ENCODE results near the gene MOV10.
A peak's percentile ranks its signal among the peaks of the same experiment; 100 is the strongest.

MOV10 gene

DNA sequence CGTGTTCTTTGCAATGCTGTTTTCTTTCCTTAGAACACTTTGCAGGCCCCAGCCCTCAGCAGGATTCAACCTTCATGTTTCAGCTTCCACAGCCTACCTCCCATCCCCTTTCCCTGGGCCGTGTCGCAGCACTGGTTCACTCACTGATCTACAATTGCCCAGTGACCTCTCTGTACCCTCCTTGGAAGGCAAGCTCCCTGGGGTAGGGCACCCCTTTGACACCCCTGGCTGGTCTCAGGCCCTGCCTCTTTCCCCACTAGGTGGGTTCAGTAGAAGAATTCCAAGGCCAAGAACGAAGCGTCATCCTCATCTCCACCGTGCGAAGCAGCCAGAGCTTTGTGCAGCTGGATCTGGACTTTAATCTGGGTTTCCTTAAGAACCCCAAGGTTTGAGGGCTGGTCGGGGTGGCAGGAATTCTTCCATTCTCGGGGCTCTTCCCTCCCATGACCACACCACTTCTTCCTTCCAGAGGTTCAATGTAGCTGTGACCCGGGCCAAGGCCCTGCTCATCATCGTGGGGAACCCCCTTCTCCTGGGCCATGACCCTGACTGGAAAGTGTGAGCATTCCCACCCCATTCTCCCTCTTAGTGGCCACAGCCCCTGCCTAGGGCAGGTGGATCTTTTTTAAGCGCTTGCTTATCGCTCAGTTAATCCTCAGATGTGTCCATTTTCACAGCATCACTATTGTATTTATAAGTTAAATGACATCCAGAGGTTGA lies 25.1 kb downstream of the MOV10 start:
- no peak for DNase-seq

DNA sequence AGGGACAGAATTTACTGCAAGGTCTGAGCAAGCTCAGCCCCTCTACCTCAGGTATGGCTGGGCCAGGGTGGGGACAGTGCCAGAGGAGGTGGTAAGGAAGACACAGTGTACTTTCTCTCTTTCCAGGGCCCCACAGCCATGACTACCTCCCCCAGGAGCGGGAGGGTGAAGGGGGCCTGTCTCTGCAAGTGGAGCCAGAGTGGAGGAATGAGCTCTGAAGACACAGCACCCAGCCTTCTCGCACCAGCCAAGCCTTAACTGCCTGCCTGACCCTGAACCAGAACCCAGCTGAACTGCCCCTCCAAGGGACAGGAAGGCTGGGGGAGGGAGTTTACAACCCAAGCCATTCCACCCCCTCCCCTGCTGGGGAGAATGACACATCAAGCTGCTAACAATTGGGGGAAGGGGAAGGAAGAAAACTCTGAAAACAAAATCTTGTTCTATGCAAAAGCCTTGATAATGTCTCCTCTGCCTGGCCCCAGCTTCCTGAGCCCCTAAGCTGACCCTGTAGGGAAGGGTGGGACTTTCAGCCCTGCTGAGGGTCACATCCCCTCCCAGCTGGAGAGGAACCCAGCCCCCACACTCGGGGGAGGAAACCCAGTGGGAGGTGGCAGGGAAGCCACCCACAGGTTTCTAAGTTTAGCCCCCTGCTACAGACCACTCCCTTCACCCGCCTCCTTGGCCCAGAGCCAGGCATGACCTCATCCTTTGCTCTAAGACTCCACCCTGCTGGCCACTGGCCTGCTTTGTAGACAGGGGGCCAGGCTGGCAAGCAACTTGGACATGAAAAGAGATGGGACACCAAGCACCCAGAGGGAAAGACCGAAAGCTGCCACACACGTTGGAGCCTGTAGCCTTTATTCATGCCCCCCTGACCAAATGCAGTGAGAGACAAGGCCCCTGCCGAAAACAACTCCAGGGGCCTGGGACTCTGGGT lies 26.1 kb downstream of the MOV10 start:
- DNase-seq: peak; percentile 50

DNA sequence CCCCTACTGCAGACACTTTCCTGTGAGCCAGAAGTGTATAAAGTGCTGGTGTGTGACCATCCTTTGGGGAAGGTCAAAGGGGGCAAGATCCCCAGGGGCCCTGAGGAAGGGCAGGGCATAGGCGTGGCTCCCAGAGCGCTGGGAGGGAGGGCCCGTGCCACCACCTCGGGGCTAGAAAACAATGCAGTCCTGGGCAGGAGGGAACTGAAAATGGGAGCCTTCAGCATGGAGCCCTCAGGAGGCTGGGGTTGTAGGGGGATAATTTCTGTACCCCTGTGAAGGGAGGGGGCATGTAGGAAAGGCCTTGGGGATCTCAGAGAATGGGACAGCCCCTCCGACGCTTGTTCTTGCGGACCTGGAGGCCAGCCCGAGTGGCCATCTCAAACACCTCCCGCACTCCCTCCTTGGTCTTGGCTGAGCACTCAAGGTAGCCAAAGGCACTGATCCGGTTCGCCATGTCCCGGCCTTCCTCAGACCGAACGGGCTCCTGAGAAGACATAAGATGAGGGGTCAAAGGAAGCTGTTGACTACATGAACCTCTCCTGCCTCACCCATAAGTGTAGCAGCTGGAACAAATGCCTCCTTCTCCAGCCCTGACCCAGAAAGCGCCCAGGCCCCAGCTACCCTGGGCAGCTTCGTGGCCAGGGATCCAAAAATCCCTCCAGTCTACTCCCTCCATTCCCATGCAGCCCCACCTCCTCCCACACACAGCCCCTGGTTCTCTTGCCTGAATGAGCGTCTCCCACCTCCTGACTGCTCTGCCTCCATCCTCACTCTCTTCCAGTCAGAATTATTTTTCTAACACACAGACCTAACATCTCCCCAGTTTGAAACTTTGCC lies 27.0 kb downstream of the MOV10 start:
- no peak for DNase-seq

DNA sequence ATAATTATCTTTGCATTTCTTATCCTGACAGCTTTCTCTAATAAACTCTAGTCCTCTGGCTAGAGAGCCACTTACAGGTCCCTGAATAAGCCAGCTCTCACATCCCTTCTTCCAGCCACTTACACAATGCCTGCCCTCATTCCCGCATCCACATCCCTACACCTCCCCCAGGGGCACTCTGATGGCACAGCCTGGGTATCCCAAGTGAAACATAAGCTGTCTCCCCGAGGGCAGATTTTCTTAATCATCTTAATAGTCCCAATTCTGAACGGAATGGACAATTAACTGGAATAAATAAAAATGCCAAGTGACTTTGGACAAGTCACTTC lies 27.6 kb downstream of the MOV10 start:
- no peak for DNase-seq

DNA sequence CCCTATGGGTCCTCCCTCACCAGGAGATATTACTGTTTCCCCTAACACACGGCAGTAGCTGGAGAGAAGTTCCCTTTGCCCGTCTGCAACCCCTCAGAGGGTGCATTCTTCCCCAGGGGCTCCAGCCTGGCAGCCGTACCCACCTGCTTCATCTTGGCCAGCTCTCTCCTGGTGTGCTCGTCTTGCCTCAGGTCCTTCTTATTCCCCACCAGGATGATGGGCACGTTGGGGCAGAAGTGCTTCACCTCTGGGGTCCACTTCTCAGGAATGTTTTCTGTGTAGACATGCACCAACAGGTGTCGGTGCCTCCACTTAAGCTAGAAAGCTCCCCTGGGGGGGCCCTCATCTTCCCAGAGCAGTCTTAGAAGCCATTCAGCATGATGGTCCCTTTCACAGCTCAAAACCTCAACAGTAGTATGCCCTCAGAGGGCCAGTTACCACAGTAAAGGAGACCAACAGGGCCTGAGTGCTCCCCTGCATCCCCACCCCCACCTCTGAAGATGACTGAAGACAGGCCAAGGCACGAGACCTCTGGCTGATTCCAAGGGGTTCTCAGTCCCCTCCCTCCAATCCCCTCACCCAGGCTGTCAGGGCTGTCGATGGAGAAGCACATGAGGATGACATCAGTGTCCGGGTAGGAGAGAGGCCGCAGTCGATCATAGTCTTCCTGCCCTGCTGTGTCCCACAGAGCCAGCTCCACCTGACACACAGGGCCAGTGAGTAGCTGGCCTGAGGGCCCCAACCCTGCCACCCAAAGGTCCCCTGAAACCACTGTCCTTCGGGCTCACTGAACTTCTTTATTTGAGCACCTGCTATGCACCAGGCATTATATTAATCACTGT lies 28.2 kb downstream of the MOV10 start:
- no peak for DNase-seq

DNA sequence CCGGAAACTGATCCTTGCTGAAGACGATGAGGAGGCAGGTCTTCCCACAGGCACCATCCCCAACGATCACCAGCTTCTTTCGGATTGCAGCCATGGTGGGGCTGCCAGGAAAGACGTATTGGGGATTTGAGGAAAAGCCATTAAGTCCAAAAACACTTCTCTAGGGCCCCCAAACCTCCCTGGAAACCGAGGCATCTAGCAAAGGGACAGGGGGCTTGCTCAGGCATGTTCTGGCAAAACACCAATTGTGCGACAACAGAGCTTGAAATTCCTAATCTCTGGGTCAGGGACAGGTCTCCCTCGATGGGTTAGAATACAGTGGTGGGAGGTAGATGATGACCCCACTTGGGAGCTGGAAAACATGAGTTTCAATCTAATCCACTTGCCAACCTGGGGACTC lies 29.2 kb downstream of the MOV10 start:
- no peak for DNase-seq

DNA sequence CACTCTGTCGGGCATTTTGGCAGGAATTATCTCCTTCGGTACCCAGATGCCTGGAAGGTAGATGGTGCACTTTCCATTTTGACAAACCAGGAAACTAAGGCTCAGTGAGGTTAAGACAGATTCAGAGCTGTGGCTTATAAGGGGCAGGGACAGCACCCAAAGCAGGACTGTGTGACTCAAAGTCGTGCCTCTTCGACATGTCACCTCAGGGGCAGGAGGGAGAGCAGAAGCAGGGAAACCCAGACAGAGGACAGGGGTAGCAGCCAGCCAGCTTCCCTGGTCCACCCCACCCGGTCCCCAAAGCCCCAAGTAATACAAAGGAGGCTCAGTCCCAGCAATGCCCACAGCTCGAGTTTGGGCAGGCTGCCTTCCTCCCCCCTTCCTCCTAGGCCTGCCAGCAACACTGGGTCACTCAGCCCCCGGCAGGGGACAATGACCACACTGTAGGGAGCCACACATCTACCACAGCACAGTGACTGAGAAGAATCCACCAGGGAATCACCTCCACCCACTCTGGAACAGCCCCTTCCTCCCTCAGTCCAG lies 30.0 kb downstream of the MOV10 start:
- no peak for DNase-seq

DNA sequence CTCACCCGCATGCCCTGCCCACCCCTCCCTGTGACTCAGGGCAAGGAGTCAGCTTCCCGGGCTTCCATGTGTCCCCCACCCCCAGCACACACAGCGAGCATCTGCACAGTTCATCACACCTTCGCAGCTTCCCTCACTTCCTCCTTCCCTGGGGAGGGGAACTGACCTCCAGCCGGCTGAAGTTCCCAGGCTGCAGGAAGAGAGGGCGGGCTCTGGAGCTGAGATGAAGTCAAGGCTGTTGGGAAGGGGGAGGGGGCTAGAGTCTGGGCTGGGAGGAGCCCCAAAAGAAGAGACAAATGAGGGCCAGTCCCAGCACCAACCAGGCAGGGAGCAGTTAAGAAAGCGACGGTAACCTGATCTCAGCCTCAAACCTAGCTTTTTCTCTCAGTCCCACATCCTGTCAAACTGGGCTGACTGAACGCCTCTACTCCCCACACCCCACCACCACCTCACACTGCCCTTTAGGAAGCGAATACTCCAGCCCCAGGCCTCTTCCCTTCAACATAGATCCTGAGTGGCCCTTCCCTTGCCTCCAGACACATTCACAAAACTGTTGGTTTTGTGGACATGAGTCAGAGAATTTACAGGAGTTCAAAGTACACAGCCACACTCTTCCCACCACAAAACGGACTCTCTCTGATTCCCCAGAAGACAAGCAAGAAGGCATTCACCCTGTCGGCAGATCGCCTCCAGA lies 30.6 kb downstream of the MOV10 start:
- DNase-seq: peak; percentile 80

DNA sequence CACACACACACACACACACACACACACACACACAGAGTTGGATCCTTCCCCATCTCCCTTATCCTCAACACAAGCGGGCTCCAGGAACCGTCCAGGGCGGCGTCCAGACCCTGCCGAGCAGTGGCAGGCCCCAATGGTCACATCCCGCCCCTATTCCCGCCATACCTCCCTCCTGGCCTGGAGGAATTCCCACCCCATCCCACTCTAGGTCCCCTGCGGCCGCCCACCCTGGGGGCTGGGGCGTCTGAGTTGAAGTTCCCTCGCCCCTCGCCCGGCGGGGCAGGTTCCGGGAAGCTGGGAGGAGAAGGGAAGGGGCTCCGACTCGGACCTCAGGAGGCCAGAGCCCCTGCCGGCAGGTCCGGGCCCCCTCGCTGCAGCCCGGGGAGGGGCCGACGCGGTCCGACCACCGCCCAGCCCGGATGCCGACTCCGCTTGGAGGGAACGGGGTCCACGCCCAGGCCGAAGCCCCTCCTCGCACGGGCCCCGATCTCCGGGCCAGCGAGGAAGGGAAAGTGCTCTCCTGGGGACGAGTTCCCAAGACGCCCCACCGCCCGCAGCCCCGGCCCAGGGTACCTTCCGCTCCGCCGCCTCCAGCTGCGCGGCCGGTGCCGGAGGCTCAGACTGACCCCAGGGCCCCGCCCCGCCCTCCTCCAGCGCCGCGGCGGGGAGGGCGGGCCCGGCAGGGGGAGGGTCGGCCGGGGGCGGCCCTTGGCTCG lies 32.2 kb downstream of the MOV10 start, which contains the start of gene RHOC:
TSS of gene RHOC (minus strand) at position 623 of the 716 bp plus-strand sequence. CDS start 3,328 bp downstream, outside the sequence.
- no peak for DNase-seq

DNA sequence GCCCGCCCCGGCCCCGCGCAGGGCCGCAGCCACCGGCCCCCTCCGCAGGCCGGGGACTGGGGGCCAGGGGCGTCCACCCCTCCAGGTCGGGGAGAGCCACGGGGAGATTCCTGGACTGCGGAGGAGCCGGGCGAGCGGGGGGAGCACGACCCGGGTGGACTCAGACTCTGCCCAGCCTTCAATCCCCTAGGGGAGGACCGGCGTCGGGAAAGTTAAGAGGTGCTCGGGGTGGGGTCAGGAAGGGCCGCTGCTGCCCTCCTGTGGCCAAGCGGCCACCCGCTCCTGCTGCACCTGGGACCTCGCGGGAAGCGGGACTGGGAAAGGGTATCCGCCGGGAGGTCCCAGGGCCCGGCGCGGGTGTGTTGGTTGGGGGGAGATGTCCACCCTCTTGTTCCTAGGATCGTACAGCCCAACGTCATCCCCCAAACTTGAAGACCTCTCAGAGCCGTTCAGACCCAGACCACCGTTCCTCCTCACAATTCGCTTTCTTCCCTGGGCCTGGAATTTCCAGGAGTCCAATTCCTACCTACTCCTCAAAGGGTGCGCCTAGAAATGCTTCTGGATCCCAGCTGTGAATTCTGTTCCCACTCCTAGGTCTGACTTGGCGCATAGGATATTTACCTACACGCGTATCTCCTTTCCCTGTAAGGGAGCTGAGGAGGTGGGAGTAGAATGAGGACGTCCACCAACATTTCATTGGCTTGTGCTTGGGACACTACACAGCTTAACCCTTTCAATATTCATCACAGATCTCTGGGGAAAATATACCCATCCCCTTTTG lies 33.0 kb downstream of the MOV10 start:
- peak; percentile 69 for DNase-seq

DNA sequence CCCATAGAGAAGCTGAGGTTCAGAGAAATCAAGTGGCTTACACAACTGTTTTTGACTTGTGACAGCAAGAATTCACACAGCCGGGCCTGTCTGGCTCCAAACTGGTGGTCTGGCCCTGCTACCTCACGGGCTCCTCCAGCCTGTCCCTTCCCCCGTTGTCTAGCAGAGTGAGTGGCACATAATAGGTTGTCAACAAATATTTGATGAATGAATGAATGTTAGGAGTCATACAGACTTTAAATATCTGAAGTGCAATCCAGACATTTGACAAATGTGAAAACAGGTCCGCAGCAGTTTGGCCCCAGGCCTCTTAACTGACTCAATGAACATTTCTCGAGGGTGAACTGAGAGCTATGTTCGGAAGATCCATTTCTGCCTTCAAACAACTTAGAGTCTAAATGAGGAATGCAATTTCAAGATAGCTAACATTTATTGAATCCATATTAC lies 33.6 kb downstream of the MOV10 start:
- no peak for DNase-seq

DNA sequence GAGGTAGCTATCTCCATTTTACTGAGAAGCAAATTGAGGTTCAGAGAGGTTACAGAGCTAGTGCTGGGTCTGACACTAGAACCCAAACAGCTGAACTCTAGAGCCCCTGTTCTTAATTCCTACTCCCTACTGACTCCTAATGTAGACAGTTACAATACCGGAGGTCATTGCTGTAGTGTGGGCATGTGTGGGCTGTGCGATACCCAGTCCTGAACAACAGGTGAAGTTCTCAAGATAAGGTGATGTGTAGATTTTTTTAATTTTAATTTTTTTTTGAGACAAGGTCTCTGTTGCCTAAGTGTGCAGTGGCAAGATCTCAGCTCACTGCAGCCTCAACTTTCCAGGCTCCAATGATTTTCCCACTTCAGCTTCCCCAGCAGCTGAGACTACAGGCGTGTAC lies 34.0 kb downstream of the MOV10 start:
- no peak for DNase-seq

DNA sequence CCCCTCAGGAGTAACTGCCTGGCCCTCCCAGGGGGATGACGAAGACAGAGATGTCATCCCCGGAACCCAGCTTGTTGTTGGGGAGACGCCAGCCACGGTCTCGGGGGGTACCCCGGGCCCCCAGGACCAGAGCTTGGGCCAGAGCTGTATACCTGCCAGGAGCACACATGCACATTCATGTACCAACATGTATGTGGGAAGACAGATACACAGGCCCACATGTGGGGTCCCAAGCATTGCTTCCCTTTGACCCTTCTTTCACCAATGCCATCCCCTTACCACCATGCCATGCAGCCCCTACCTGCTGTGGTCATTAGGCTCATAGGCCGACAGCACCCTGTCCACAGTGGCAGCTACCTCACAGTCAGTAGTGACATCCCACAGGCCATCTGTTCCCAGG lies 35.7 kb downstream of the MOV10 start:
- no peak for DNase-seq

DNA sequence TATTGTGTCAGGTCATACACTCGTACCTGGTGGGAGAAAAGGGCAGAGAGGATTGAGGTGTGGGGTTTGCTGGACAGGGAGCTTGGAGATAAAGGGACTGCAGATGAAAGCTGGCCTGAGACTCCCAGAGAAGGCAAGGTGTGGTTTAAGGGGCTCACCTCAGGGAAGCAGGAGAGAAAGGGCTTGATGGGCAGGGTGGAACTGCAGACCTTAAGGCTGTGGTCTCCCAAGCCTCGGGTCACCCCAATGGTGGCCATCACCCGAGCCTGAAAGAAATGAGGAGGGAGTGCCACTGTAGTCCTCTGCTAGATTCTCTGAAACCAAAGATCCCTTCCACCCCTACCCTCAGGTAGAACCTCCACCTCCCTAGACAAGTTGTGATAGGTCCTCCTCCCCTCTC lies 36.1 kb downstream of the MOV10 start:
- DNase-seq: no peak

DNA sequence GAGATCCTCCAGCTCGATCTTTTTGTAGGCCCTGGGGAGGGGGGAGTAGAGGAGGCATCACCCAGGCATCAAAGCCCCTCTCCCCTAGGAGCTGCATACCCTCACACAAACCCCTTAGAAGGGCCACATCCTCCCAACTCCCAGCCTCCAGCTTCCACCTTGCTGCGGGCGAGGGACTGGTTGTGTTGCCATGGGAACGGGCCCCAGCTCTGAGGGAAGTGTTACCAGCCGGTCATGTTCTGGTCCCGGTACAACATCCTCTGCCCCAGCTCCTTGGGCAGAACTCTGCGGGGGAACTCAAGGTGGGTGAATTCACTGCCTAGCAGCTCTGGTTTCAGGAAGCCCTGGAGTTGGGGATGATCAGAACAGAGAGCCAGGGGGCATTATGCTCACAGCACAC lies 36.6 kb downstream of the MOV10 start:
- DNase-seq: no peak

DNA sequence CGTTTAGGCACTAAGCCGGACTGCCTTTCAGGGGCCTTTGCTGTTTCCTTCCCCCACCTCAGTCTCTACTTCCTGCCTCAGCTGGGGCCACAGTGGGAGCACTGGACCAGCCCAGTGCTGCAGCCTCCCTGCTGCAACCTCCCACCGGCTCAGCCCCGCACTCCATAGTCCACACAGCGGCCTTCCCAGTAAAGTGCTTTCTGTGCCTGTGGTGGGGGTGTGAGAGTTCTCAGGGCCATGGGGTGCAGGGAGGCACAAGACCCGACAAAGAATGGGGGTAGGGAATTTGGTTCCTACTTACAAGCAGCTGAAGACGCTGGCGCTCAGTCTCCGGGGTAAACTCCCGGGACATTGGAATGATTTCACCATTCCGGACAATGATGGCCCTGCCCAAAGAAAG lies 37.2 kb downstream of the MOV10 start:
- no peak for DNase-seq

DNA sequence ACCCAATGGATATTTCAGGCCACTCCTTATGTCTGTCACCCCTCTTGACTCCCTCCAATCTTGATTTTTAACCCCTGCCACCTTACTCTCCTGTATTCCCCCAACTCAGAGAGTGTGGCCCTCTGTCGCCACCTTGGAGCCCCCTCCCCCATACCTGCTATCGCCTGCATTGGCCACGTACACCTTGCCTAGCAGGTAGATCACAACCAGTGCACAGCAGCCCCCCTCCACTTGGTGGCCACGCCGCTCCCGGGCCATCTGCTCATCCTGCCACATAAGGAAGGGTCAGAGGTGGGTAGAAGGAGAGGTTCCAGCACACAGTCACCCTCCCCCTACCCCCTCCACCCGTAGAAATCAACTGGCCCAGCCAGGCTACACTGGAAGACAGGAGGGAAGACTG lies 37.7 kb downstream of the MOV10 start:
- no peak for DNase-seq

DNA sequence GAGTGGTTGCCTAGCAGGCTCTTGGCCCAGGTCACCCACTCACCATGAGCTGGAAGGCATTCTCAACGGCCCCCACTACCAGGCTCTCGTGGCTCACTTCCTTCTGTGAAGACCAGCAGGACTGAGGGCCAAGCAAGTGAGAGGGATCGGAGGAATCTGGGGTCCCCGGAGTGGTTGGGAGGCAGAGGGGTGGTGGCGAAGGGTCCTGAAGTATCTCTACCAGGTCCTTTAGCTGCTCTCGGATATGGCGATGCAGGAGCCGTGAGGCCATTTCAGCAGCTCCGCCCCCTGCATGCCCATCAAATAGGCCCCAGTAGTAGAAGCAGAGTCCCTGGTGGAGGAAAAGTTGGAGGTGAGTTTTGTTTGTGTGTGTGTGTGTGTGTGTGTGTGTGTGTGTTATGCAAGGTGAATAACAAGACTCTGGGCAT lies 38.3 kb downstream of the MOV10 start:
- DNase-seq: no peak

DNA sequence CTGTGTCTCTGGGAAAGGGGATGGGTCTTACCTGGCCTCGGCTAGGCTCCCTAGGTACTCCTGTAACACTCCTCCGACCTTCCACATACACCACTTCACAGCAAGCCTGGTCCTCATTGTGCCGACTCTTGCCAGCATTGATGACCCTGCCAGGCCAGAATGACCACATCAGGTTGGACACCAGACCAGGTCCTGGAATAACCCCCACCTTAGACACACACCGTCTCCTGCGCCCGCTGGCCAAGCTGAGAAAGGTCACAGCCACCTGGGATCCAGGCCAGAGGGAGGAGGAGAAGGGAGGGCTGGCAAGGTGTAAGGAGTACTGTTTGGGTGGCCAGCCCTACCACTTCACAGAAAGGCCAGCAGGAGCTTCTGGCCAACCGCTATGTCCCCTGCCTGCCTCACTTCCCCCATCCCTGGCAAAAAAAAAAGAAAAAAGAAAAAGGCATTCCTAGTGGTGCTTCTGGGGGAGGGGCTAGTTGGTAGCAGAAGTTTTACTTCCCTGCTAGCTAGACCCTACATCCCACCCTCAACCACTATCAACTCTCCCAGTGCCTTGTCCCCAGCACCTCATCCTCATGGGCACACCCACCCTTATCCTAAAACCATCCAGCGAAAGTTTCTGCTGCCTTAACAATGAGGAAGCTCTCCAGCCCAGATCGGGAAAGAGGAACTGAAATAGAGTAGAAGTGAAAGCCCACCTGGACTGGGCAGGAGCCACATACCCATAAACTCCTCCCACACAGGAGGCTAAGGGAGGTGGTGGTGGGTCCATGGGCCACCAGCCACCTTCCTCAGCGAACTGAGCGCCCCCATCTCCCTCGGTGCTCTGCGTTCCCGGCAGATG lies 39.2 kb downstream of the MOV10 start:
- DNase-seq: no peak

Measured in NCI-H2107 (cell line).